ENCODE data around the gene TMCC3.
"Not testable (repeated sequence)": the region's sequence is repeated elsewhere in the genome, so short reads cannot be mapped to it uniquely, and the experiment has no call there.

The TMCC3 gene

GRCh38 chr12:94650143-94651056 is at the start of gene TMCC3:
Gene TMCC3, minus strand, starts transcription at chr12:94650557. Its CDS starts 127 bp downstream, at chr12:94650430.
- no peak for DNase-seq (ENCODE audit: low read depth)

- DNase-seq (ENCODE audit: low read depth) = no peak
These were observed 49.4 kb upstream of the TMCC3 start for GRCh38 chr12:94699801-94700200.

GRCh38 chr12:94698578-94698977 is 48.2 kb upstream of the TMCC3 start:
- no peak for DNase-seq (ENCODE audit: low read depth)

- no peak for DNase-seq (ENCODE audit: low read depth)
These were observed 47.3 kb upstream of the TMCC3 start for GRCh38 chr12:94697631-94698030.

GRCh38 chr12:94694732-94695131 is 44.4 kb upstream of the TMCC3 start:
- no peak for DNase-seq (ENCODE audit: low read depth)

- not testable (repeated sequence) for DNase-seq (ENCODE audit: low read depth)
These were observed 42.5 kb upstream of the TMCC3 start for GRCh38 chr12:94692826-94693225.

GRCh38 chr12:94690198-94690771 is 39.9 kb upstream of the TMCC3 start:
- no peak for DNase-seq (ENCODE audit: low read depth)

GRCh38 chr12:94689646-94690036 is 39.3 kb upstream of the TMCC3 start:
- no peak for DNase-seq (ENCODE audit: low read depth)

- DNase-seq (ENCODE audit: low read depth) = no peak
These were observed 38.8 kb upstream of the TMCC3 start for GRCh38 chr12:94689002-94689645.

GRCh38 chr12:94687891-94688290 is 37.5 kb upstream of the TMCC3 start:
- DNase-seq (ENCODE audit: low read depth) = no peak

GRCh38 chr12:94686834-94687628 is 36.7 kb upstream of the TMCC3 start:
- no peak for DNase-seq (ENCODE audit: low read depth)

GRCh38 chr12:94684416-94685142 is 34.2 kb upstream of the TMCC3 start:
- DNase-seq (ENCODE audit: low read depth) = no peak

GRCh38 chr12:94679554-94680195 is 29.3 kb upstream of the TMCC3 start:
- DNase-seq (ENCODE audit: low read depth) = no peak

GRCh38 chr12:94678849-94679248 is 28.5 kb upstream of the TMCC3 start:
- no peak for DNase-seq (ENCODE audit: low read depth)

- DNase-seq (ENCODE audit: low read depth) = no peak
These were observed 28.0 kb upstream of the TMCC3 start for GRCh38 chr12:94678379-94678778.

- DNase-seq (ENCODE audit: low read depth) = no peak
These were observed 27.4 kb upstream of the TMCC3 start for GRCh38 chr12:94677778-94678177.

GRCh38 chr12:94676922-94677321 is 26.6 kb upstream of the TMCC3 start:
- DNase-seq (ENCODE audit: low read depth) = no peak

- no peak for DNase-seq (ENCODE audit: low read depth)
These were observed 25.8 kb upstream of the TMCC3 start for GRCh38 chr12:94676031-94676641.

GRCh38 chr12:94674835-94675234 is 24.5 kb upstream of the TMCC3 start:
- no peak for DNase-seq (ENCODE audit: low read depth)

- DNase-seq (ENCODE audit: low read depth) = no peak
These were observed 23.7 kb upstream of the TMCC3 start for GRCh38 chr12:94674051-94674451.

- DNase-seq (ENCODE audit: low read depth) = no peak
These were observed 23.1 kb upstream of the TMCC3 start for GRCh38 chr12:94673496-94673895.
